Neutrophil (primary cell): ENCODE data around the gene TEX29.

Experiments used
- H3K27ac ChIP-seq: fragments of 200-600 bp; sonication (generic); 2 replicates; pipeline ENCODE4 v1.5.1; 2016; ENCODE audit warnings: mild to moderate bottlenecking, moderate library complexity
- H3K27me3 ChIP-seq: fragments of 200-600 bp; sonication (generic); 2 replicates; pipeline ENCODE4 v1.6.0; 2016; ENCODE audit warnings: mild to moderate bottlenecking
- H3K36me3 ChIP-seq: fragments of 200-600 bp; sonication (generic); 2 replicates; pipeline ENCODE4 v1.5.1; 2017
- H3K4me1 ChIP-seq, 2 experiments: fragments of 200-600 bp in 1 of 2; sonication (generic) in 1 of 2; 1 replicate in 1 of 2; 2 replicates in 1 of 2; pipeline versions ENCODE4 v1.5.1 to v1.6.1; 2013 to 2016; ENCODE audit warnings: low read depth in 1 of 2, low read length in 1 of 2, mild to moderate bottlenecking in 1 of 2, moderate library complexity in 1 of 2; ENCODE audit not compliant: control insufficient read depth in 1 of 2, insufficient read depth in 1 of 2
- H3K4me3 ChIP-seq, 2 experiments: fragments of 200-600 bp in 1 of 2; sonication (generic) in 1 of 2; 1 replicate in 1 of 2; 2 replicates in 1 of 2; pipeline ENCODE4 v1.5.1; 2013 to 2016; ENCODE audit warnings: low read depth in 1 of 2, low read length in 1 of 2, mild to moderate bottlenecking in 1 of 2, moderate library complexity in 1 of 2
- H3K9me3 ChIP-seq: fragments of 200-600 bp; sonication (generic); 2 replicates; pipeline ENCODE4 v1.5.1; 2016
- TF ChIP-seq, protein P1 (sequence below): fragments of 200-600 bp; sonication (generic); IDR thresholded peaks from 2 replicates; pipeline ENCODE4 v1.5.1; 2016; ENCODE audit warnings: antibody characterized with exemption

Gene TEX29

DNA sequence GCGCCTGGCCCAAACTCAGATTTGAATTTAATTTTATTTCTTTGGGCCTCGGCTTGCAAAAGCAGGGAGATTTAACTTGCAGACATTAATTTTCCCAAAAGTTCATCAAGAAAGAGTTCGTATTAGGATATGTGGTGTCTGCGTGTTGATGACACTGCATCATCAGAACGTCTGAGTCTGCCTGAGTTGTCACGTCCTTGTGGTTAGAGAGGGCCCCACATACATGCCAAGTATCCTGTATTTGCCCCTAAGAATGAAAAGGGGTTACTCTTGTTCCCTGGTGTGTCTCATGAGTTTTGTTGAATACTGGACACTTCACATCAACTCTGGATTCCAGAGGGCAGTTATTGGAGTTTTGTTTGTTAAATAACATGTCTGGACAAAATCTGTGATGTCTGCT, 5.6 kb upstream of the TEX29 start:
- H3K4me1 ChIP-seq = no peaks in the 10 kb centered on the region

DNA sequence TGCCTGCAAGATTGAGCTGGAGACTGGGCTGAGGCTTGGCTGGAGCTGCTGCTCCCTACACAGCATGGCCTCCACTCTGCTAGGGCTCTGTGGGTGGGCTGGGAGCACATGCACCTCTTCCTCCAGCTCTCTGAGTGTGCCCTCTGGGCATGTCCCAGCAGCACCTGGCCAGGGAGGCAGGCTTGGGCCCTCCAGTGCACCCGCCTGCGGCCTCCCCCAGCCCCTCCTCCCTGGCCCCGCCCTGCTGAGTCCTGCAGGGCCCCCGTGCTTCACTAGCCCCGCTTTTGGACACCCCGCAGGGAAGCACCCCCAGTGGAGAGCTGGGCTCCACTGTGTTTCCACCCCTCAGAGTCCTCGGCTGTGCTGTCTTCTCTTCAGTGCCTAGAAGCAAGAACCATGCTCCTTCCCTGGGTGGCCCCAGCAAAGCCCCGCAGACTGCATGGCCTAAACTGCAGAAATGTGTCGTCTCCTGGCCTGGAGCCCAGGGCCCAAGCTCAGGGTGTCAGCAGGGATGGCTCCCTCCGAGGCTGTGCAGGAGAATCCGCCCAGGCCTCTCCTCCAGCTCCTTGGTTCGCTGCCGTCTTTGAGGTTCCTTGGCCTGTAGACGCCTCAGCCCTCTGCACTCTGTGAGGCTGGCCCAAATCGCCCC, 5.0 kb upstream of the TEX29 start:
- H3K4me3 ChIP-seq = no peak overlapping the region
- no peak overlapping the region for H3K27ac ChIP-seq
- H3K27me3 ChIP-seq = peaks cover 2% of the 10 kb centered on the region
- no peaks in the 10 kb centered on the region for H3K4me1 ChIP-seq
- no peaks in the 10 kb centered on the region for H3K36me3 ChIP-seq
- no peaks in the 10 kb centered on the region for H3K9me3 ChIP-seq
- TF ChIP-seq, protein P1, sequence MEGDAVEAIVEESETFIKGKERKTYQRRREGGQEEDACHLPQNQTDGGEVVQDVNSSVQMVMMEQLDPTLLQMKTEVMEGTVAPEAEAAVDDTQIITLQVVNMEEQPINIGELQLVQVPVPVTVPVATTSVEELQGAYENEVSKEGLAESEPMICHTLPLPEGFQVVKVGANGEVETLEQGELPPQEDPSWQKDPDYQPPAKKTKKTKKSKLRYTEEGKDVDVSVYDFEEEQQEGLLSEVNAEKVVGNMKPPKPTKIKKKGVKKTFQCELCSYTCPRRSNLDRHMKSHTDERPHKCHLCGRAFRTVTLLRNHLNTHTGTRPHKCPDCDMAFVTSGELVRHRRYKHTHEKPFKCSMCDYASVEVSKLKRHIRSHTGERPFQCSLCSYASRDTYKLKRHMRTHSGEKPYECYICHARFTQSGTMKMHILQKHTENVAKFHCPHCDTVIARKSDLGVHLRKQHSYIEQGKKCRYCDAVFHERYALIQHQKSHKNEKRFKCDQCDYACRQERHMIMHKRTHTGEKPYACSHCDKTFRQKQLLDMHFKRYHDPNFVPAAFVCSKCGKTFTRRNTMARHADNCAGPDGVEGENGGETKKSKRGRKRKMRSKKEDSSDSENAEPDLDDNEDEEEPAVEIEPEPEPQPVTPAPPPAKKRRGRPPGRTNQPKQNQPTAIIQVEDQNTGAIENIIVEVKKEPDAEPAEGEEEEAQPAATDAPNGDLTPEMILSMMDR = no peak

More for the DNA sequence above, 5.6 kb upstream of the TEX29 start:
- TF ChIP-seq, protein P1 = no peak
- no peak overlapping the region for H3K4me3 ChIP-seq
- H3K27me3 ChIP-seq = no peaks in the 10 kb centered on the region
- H3K27ac ChIP-seq = no peak overlapping the region
- H3K36me3 ChIP-seq = no peaks in the 10 kb centered on the region
- H3K9me3 ChIP-seq = no peaks in the 10 kb centered on the region

DNA sequence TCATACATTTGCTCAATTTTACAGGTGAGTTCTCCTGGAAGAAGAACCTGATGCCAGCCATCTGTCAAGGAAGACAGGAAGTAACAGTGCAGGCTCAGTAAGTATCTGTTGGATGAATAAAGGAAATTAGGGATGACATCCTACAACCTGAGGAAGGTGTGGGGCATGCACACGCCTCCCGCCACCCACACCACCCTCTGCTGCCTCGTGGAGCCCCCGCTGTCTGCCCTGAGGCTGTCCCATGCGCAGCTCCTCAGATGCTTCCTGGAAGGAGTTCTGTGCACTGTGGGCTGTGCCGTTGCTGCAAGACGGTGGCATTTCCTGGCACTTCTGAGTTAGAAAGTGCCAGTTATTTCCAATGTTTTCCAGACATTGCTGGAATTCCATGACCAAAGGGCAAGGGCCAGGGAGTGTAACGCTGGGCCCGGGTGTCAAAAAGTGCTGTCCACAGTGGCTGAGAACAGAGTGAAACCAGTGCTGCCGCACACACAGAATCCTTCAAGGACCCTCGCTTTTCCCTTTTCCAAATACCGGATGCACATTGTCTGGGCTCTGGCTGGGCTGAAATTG, 4.2 kb upstream of the TEX29 start:
- Histone ChIP-seq H3K4me3 (no peak overlapping the region), H3K27ac (no peak overlapping the region), H3K9me3 (no peaks in the 10 kb centered on the region), H3K4me1 (no peaks in the 10 kb centered on the region), H3K36me3 (no peaks in the 10 kb centered on the region), H3K27me3 (peaks cover 9% of the 10 kb centered on the region)
- TF ChIP-seq, protein P1 = no peak

DNA sequence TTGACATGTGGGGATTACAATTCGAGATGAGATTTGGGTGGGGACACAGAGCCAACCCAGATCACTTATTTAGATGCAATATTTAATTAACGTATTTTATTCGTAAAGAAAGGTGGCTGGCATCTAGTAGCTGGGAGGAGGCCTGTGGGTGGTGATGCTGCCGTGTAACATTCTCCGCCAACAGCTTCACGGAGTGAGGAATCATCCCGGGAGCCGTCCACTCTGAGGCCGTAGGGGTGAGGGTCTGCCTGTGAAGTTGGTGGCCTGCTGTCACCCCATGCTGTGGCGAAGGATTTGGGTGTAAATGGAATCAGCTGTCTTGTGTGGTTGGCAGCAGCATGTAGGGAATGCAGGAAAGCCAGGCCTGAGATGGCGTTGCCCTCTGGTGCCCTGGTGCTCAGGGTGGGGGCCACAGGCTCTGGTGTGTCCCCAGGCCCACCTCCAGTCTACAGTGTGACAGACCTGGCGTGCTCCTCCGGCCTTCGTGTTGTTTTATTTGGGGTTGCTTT, 3.3 kb upstream of the TEX29 start:
- TF ChIP-seq, protein P1 = no peak
- no peaks in the 10 kb centered on the region for H3K9me3 ChIP-seq
- no peaks in the 10 kb centered on the region for H3K36me3 ChIP-seq
- no peaks in the 10 kb centered on the region for H3K4me1 ChIP-seq
- peaks cover 9% of the 10 kb centered on the region for H3K27me3 ChIP-seq
- H3K4me3 ChIP-seq = no peak overlapping the region
- no peak overlapping the region for H3K27ac ChIP-seq

DNA sequence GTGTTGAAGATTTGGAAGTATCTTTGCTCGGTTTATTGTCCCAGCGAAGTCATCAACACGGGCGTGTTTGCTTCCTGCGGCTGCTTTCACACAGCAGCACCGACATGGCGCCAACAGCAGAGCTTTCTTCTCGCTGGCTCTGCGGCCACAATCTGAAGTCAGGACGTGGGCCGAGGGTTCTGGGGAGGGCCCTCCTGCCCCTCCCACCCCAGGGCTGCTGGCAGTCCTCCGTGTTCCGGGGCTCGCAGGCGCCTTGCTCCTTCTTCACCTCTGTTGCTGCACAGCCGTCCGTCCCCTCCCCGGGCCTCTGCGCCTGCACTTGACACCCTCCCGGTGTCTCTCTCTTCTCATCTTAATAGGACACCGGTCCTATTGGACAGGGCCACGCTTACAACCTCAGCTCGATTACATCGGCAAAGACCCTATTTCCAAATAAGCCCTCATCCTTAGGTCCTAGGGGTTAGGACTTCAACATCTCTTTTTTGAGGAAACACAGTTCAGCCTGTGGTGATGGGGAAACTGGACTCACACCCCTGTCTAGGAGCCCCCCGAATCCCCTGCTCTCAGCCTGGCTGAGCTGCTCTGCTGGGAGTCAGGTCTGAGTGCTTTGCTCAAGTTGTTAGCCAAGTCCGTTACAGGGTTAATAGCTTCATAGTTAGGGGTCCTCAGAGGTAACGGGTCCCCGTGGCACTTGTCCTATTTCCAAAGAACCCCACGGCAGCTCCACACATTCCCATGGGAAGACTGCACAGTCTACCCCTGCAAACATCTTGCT, 2.7 kb upstream of the TEX29 start:
- TF ChIP-seq, protein P1 = no peak
- Histone ChIP-seq H3K4me3 (no peak overlapping the region), H3K27ac (no peak overlapping the region), H3K9me3 (no peaks in the 10 kb centered on the region), H3K36me3 (no peaks in the 10 kb centered on the region), H3K4me1 (no peaks in the 10 kb centered on the region), H3K27me3 (peaks cover 9% of the 10 kb centered on the region)
